Cardiac muscle cell (in vitro differentiated cells and primary cell): ENCODE results near the gene MCTP1. TPM values are rescaled to one million over a fixed set of nuclear protein-coding genes. Genes with fewer than 3 reads are reported as not detected.

Experiments used
- DNase-seq, 2 donors: peaks; one replicate each; pipeline versions ENCODE4 v3.0.0 to v3.0.0-alpha.2; 2010 to 2017; ENCODE audit warnings: low read depth in 1 of 2, low spot score in 1 of 2
- H3K27ac ChIP-seq: fragments of 200-600 bp; sonication (generic); 2 replicates; pipeline ENCODE4 v1.5.1; 2016
- H3K27me3 ChIP-seq: fragments of 200-600 bp; sonication (generic); 2 replicates; pipeline ENCODE4 v1.6.0; 2016; ENCODE audit warnings: control low read depth
- H3K36me3 ChIP-seq: fragments of 200-600 bp; sonication (generic); 2 replicates; pipeline ENCODE4 v1.5.1; 2016; ENCODE audit warnings: control low read depth
- H3K4me1 ChIP-seq: fragments of 200-600 bp; sonication (generic); 2 replicates; pipeline ENCODE4 v1.8.1; 2017; ENCODE audit warnings: low read depth, mild to moderate bottlenecking, mixed run types
- H3K4me3 ChIP-seq: fragments of 200-600 bp; sonication (generic); 2 replicates; pipeline ENCODE4 v1.5.1; 2016; ENCODE audit warnings: mild to moderate bottlenecking
- H3K9me3 ChIP-seq: fragments of 200-600 bp; sonication (generic); 2 replicates; pipeline ENCODE4 v1.5.1; 2017; ENCODE audit warnings: low read depth, mild to moderate bottlenecking, control low read depth
- CTCF ChIP-seq: IDR thresholded peaks from 2 replicates; pipeline ENCODE4 v1.5.1; 2012; ENCODE audit warnings: low read depth, mild to moderate bottlenecking, low read length
- polyA plus RNA-seq: library from polyadenylated mRNA; unstranded; fragments of >200 nt; fragmentation: Nextera tagmentation; extraction: Ambion mirVana; gene quantifications from 2 replicates; pipeline ENCODE4 v1.2.1, GENCODE V29; 2016
- total RNA-seq: library from RNA; depleted of rRNA; stranded (reverse); fragments of >200 nt; gene quantifications from 2 replicates; pipeline ENCODE4 v1.2.3, GENCODE V29; 2016

MCTP1 gene
- total and polyA plus RNA-seq, 2 experiments from 2014 or later, result 1.4 TPM; not detected in 1

DNA sequence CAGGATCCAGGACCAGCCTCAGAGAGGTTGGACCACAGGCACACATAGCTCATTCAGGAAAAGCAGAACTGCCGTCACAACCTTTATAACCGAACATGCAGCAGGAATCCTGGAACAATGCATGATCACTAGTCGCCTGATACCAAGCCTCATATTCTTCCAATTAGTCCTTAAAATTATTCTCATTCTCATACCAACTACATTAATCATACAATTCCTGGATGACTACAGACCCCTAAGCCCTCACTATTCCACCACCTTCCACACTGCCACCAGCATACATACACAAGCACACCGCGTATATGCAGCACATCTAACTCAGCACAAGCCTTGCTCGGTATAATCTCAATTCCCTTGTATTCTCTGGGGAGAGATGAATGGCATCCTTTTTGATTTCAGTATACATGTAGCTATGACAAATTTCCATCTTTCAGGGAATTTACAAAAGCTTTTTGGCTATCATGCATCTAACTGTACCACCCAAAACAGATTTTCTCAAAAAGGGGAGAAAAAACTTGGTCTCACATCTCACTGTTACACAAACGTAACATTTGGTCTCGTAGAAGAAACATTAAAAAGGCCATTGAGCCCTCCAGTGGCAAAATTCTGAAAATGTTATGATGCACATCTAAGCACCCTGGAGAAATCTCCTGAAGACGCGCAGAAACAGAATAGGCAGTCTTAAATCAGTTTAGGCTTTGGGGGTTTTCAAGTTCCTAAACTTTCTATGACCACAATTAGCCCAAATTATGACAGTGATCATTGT, 46.2 kb downstream of the MCTP1 start:
- no peaks in the 10 kb centered on the region for H3K9me3 ChIP-seq
- H3K27me3 ChIP-seq, result no peaks in the 10 kb centered on the region
- no peak overlapping the region for H3K27ac ChIP-seq
- H3K36me3 ChIP-seq, result no peaks in the 10 kb centered on the region
- DNase-seq, result peak; percentile 11 to 26
- no peak overlapping the region for H3K4me3 ChIP-seq
- TF ChIP-seq CTCF, result peak; percentile 23
- no peaks in the 10 kb centered on the region for H3K4me1 ChIP-seq

DNA sequence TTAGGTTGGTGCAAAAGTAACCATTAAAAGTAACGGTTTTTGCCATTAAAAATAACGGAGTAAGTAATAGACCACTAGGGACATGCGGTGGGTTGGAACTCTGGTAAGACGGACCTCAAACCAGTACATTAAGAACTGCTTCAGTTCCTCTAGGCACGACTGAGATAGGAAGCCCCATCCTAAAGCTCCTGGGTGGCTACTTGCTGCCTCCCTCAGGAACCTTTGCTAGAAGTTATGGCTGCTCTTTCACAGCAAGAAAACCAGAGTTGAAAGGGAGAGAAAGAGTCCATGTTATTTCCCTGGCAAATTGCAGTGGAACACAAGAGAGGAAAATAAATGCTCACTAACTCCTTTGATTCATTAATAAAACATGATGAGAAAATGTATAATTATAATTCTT, 47.6 kb downstream of the MCTP1 start:
- DNase-seq, result no peak
- Histone ChIP-seq H3K9me3 (no peaks in the 10 kb centered on the region), H3K4me3 (no peak overlapping the region), H3K36me3 (no peaks in the 10 kb centered on the region), H3K27ac (no peak overlapping the region), H3K27me3 (no peaks in the 10 kb centered on the region), H3K4me1 (no peaks in the 10 kb centered on the region)
- TF ChIP-seq CTCF, result no peak

DNA sequence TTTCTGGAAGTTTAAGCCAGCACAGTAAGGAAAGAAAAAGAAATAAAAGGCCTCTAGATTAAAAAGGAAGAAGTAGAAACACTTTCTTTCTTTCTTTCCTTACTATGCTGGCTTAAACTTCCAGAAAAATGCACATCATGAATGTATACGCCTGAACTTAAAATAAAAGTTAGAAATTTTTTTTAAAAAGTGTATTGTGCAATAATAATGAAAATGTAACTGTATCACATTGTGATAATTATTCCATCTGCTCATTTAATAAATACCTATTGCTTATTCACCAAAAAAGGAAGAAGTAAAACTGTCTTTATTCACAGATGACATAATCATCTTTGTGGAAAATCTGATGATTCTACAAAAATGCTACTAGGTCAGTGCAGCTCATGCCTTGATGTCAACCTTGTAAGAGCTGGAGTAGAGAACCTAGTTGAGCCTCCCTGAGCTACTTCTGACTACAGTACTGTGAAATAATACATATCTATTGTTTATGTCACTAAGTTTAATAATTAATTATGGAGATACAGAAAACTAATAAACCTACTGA, 49.4 kb downstream of the MCTP1 start:
- Histone ChIP-seq H3K27ac (no peak overlapping the region), H3K4me3 (no peak overlapping the region), H3K9me3 (no peaks in the 10 kb centered on the region), H3K36me3 (no peaks in the 10 kb centered on the region), H3K27me3 (no peaks in the 10 kb centered on the region), H3K4me1 (no peaks in the 10 kb centered on the region)
- no peak for TF ChIP-seq CTCF
- no peak for DNase-seq

GRCh38 chr5:95229646-95230045, 55.2 kb downstream of the MCTP1 start:
- Histone ChIP-seq H3K4me3 (no peak overlapping the region), H3K4me1 (no peaks in the 10 kb centered on the region), H3K27ac (no peak overlapping the region), H3K27me3 (no peaks in the 10 kb centered on the region), H3K36me3 (no peaks in the 10 kb centered on the region), H3K9me3 (no peaks in the 10 kb centered on the region)
- no peak for DNase-seq
- no peak for TF ChIP-seq CTCF

DNA sequence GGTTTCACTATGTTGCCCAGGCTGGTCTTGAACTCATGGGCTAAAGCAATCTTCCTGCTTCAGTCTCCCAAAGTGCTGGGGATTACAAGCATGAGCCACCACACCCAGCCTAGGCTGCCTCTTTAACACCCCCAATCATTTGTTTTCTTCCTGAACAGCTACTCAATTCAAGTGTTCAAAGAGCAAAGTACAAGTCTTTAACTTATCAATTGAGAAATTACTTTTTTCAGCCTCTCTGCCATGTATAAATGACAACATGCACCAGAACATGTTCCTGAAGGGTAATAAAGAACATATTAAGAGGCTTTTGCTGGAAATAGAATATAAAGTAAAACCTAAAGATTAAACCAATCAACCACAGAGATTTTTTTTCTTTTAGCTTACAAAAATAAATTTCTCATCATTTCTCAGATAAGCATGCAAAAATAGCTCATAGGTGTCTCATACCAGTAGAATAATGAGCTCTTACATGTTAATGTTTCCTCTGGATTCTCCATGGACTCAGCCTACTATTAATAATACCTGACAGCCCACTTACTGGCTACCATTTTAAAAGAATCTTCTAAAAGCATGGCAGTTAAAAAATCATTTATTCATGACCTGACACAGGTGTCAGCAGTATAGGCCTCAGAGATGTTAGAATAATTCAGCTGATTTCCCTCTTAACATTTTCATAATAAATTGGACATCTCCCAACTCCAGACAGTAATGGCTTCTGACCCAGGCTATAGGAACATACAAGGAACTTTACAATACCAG, 60.0 kb downstream of the MCTP1 start:
- Histone ChIP-seq H3K27me3 (no peaks in the 10 kb centered on the region), H3K36me3 (no peaks in the 10 kb centered on the region), H3K4me1 (no peaks in the 10 kb centered on the region), H3K9me3 (no peaks in the 10 kb centered on the region), H3K27ac (no peak overlapping the region), H3K4me3 (no peak overlapping the region)
- no peak for TF ChIP-seq CTCF
- no peak for DNase-seq
